ENCODE results near the gene GIMAP5.

GIMAP5 gene

GRCh38 chr7:150778014-150778737 is 41.0 kb downstream of the GIMAP5 start:
- no peak overlapping the region for H3K4me3 ChIP-seq (ENCODE audit: low read length)
- TF ChIP-seq ZNF274 (IDR thresholded peaks at IDR 0.05; ENCODE audit: low read depth, low read length) = no peak

- TF ChIP-seq ZNF274 (IDR thresholded peaks at IDR 0.05; ENCODE audit: low read depth, low read length) = no peak
- no peak overlapping the region for H3K4me3 ChIP-seq (ENCODE audit: low read length)
Measured at GRCh38 chr7:150778738-150779301, 41.6 kb downstream of the GIMAP5 start.

GRCh38 chr7:150780292-150780691 is 43.1 kb downstream of the GIMAP5 start:
- H3K4me3 ChIP-seq (ENCODE audit: low read length) = no peak overlapping the region
- no peak for TF ChIP-seq ZNF274 (IDR thresholded peaks at IDR 0.05; ENCODE audit: low read depth, low read length)

GRCh38 chr7:150781103-150781502 is 43.9 kb downstream of the GIMAP5 start:
- no peak for TF ChIP-seq ZNF274 (IDR thresholded peaks at IDR 0.05; ENCODE audit: low read depth, low read length)
- H3K4me3 ChIP-seq (ENCODE audit: low read length) = no peak overlapping the region

GRCh38 chr7:150781961-150782360 is 44.7 kb downstream of the GIMAP5 start:
- TF ChIP-seq ZNF274 (IDR thresholded peaks at IDR 0.05; ENCODE audit: low read depth, low read length) = no peak
- H3K4me3 ChIP-seq (ENCODE audit: low read length) = no peak overlapping the region

GRCh38 chr7:150784120-150784736 is 47.0 kb downstream of the GIMAP5 start:
- no peak for TF ChIP-seq ZNF274 (IDR thresholded peaks at IDR 0.05; ENCODE audit: low read depth, low read length)
- no peak overlapping the region for H3K4me3 ChIP-seq (ENCODE audit: low read length)

GRCh38 chr7:150784954-150785353 is 47.7 kb downstream of the GIMAP5 start:
- no peak for TF ChIP-seq ZNF274 (IDR thresholded peaks at IDR 0.05; ENCODE audit: low read depth, low read length)
- no peak overlapping the region for H3K4me3 ChIP-seq (ENCODE audit: low read length)

GRCh38 chr7:150787321-150788281 is 50.4 kb downstream of the GIMAP5 start:
- H3K4me3 ChIP-seq (ENCODE audit: low read length) = no peak overlapping the region
- TF ChIP-seq ZNF274 (IDR thresholded peaks at IDR 0.05; ENCODE audit: low read depth, low read length) = no peak

- TF ChIP-seq ZNF274 (IDR thresholded peaks at IDR 0.05; ENCODE audit: low read depth, low read length) = no peak
- H3K4me3 ChIP-seq (ENCODE audit: low read length) = no peak overlapping the region
Measured at GRCh38 chr7:150788474-150789269, 51.5 kb downstream of the GIMAP5 start.

GRCh38 chr7:150790416-150791075 is 53.3 kb downstream of the GIMAP5 start:
- TF ChIP-seq ZNF274 (IDR thresholded peaks at IDR 0.05; ENCODE audit: low read depth, low read length) = no peak
- H3K4me3 ChIP-seq (ENCODE audit: low read length) = no peak overlapping the region

- no peak for TF ChIP-seq ZNF274 (IDR thresholded peaks at IDR 0.05; ENCODE audit: low read depth, low read length)
- H3K4me3 ChIP-seq (ENCODE audit: low read length) = no peak overlapping the region
Measured at GRCh38 chr7:150791304-150791703, 54.1 kb downstream of the GIMAP5 start.

- H3K4me3 ChIP-seq (ENCODE audit: low read length) = no peak overlapping the region
- TF ChIP-seq ZNF274 (IDR thresholded peaks at IDR 0.05; ENCODE audit: low read depth, low read length) = no peak
Measured at GRCh38 chr7:150791746-150792452, 54.7 kb downstream of the GIMAP5 start.
